NCI-H146 treated with DMSO at 0.1 percent for 48 hours (cell line): Measurements from ENCODE around the gene TMEFF1.

Source experiments
- DNase-seq: peaks from one replicate; lab custom pipeline; 2025; ENCODE audit not compliant: unreplicated experiment; lab: John Stamatoyannopoulos, UW

The TMEFF1 gene

GRCh38 chr9:100575006-100575405 lies 102.1 kb downstream of the TMEFF1 start:
- no peak for DNase-seq

DNA sequence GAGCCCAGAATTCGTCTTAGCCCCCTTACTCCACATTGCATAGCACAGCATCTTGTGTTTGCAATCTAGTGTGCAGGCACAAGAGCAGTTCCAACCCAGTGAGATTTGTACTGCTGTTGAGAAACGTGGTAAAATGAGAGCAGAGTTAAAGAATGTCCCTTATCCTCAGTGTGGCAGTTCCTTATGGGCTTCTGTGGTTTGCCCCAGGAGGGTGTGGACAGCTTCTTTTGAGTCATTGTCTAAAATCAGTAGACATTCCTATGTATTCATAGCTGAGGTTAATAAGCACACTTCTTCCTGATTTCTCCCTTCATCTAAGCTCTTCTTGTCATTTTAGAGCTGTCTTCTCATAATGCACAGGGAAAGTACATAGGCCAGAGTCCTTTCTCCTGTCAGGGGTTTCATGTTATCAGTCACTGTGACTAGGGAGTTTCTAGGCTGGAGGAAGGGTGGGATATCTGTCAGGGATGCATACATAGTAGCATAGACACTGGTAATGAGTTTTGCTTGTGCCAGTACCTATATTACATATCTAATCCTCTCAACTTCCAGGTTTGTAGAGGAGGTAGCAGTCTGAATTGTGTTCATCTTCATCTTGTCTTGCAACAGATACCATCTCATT lies 102.9 kb downstream of the TMEFF1 start:
- no peak for DNase-seq

GRCh38 chr9:100577776-100578448 lies 105.0 kb downstream of the TMEFF1 start, which contains the start of gene CAVIN4:
TSS of gene CAVIN4 (plus strand) at chr9:100578079. CDS start at chr9:100578144, 65 bp downstream.
- DNase-seq: no peak

- no peak for DNase-seq
Observed at GRCh38 chr9:100578610-100579009, 105.7 kb downstream of the TMEFF1 start.

DNA sequence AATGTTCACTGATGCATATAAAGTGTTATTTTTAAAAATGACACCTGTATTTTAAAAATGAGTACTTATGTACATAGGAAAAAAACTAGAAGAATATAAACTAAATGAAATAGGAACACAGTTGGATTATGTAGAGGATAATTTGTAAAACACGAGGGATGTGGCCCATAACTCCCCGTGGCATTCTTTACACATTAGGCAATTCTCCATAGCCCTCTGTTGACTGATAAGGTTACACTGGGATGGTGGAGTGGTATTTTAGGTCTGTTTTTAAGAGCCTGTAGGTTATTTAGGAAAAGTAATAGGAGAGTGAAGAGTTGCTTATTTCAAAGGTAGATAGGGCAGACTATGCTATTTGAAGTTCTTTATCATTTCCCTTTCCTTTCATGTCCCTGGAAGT lies 106.7 kb downstream of the TMEFF1 start:
- DNase-seq: no peak

DNA sequence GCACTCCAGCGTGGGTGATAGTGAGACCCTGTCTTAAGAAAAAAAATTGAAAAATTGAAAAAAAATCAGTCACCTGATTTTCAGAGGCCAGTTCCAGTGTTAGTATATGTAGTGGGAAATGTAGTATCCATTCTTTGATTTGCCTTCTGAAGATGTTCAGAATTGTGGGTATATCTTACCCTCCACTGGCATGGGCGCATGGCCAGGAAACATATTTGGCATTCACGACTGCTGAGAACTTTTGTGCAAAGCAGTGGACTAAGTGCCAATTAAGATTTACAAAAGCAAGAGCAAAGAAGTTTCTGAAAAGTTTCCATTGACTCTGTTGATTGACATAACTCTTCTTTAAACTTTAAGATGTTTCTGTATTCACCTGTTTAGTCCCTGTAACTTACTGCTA lies 107.3 kb downstream of the TMEFF1 start:
- DNase-seq: no peak

DNA sequence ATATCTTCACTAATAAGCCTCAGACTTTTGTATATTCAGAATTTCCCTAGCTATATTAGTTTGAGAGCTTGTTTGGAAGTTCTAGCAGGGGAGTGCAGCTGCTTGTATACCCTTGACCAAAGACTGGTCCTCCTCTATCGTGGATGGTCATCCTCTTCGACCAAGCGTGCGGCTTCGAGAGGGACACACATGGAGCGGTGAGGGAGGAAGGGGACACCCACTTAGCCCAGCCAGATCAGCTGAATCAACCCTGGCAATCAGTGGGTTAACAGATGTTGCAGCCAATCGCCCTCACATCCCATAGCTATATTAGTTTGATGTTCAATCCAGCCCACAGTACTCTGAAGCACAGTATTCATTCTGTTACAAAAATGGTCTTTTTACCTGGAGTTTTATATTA lies 108.1 kb downstream of the TMEFF1 start:
- DNase-seq: no peak

GRCh38 chr9:100581661-100582060 lies 108.7 kb downstream of the TMEFF1 start:
- DNase-seq: no peak

DNA sequence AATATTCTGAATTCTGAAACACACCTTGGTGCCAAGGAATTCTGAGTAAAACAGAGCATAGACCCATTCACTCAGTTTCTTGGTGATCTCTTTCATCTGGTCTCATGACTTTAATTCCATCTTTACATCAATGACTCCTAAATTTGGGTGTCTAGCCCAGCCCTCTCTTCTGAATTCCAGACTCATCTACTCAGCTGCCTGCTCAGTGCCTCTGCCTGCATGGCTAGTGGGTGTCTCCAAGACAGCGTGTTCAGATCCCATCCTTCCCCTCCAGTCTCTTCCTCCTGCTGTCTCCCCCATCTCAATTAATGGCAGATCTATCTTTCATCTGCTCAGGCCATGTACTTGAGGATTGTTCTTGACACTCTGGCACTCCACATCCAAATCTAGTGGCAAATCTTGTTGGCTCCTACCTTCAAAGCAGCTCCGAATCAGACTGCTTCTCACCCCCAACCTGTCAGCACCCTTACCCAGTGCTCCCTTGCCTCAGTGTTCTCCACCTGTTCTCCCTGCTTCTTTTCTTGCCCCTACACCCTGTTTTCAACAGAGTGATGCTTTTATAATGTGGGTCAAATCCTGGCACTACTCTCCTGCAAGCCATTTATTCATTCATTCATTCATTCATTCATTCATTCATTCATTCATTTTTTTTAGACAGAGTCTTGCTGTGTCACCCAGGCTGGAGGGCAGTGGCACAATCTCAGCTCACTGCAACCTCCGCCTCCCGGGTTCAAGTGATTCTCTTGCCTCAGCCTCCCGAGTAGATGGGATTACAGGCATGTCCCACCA lies 110.3 kb downstream of the TMEFF1 start:
- no peak for DNase-seq

DNA sequence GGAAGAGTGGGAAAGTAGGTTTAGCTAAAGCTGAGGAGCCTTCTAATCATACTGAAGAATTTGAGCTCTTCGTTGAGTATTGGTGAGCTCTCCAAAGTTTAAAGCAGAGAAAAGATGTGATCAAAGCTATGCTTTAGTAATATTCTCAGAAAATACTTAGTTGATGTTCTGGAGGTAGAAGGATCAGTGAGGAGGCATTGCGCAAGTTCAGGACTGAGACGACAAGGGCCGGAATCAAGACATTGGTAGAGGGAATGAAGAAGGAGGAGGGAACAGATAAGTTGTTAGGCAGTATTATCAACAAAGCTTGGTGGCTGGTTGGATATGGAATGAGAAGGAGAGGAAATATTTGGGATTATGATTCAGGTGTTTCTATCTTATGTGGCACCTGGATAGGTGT lies 112.0 kb downstream of the TMEFF1 start:
- DNase-seq: no peak

GRCh38 chr9:100586093-100586492 lies 113.1 kb downstream of the TMEFF1 start:
- no peak for DNase-seq

DNA sequence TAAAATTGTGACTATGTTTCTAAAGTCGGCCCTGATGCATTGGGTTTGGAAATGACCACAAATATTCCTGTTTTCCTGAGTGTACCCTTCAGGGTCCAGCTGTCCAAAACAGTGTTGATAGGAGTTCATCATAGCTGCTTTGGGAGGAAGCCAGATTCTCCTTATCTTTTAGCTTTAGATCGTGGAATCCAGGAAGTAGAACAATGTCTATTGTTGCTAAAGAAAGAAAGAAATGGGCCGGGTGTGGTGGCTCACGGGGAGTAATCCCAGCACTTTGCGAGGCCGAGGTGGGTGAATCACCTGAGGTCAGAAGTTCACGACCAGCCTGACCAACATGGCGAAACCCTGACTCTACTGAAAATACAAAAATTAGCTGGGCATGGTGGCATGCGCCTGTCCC lies 114.4 kb downstream of the TMEFF1 start:
- no peak for DNase-seq

GRCh38 chr9:100589582-100589981 lies 116.6 kb downstream of the TMEFF1 start:
- DNase-seq: no peak

GRCh38 chr9:100590481-100590880 lies 117.5 kb downstream of the TMEFF1 start:
- no peak for DNase-seq

DNA sequence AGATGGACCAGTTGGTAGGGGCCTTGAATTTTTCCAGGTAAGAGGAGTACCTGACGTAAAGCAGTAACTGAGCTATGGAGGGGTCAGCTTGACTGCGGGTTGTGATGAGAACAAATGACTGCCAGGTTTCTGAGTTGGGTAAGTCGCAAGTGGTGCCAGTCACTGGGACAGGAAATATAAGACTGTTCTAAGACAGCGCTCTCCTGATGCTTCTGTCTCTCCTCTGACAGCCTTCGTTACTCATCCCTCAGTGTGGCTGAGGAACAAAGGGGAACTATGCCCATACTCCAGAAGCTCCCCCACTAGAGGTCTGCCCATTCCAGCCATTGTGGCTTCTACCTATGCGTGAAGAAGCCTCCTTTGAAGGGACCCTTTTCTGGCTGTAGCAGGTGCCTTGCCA lies 118.2 kb downstream of the TMEFF1 start:
- no peak for DNase-seq

- DNase-seq: no peak
Observed at GRCh38 chr9:100591639-100592412, 118.9 kb downstream of the TMEFF1 start.

GRCh38 chr9:100595391-100596199 lies 122.6 kb downstream of the TMEFF1 start:
- DNase-seq: peak; percentile 15

GRCh38 chr9:100597236-100597635 lies 124.3 kb downstream of the TMEFF1 start:
- DNase-seq: no peak

- DNase-seq: peak; percentile 76
Observed at GRCh38 chr9:100598641-100599145, 125.7 kb downstream of the TMEFF1 start.

DNA sequence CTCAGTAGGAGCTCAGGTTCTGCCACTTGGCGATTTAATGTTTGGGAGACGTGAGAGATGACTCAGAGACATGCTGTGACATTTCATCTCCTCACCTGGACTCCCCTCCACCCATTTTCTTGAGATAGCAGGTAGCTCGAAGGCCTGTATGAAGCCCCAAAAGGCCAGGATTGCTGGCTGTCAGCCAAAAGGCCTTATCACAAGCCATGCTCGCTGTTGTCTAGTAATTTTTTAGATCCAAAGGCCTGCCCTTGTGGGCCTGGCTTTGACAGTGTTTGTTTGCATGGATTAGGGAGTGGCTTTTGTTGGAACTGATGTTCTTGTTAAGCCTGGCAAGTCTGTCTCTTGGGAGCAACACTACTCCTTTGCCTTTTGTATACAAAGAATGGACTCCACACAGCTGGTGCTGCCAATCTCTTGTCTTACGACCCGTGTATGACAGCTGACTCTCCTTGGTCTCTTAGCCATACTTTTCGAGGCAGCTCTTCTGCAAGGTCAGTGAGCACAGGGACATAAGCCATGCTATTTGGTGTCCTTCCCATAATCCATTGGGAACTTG lies 127.7 kb downstream of the TMEFF1 start:
- no peak for DNase-seq
